ENCODE measurements around the gene MEGF11. TPM values are rescaled to one million over a fixed set of nuclear protein-coding genes. Genes with fewer than 3 reads are reported as not detected.

Gene MEGF11
- total RNA-seq, 1 experiment from 2014 or later: 2.3 TPM

DNA sequence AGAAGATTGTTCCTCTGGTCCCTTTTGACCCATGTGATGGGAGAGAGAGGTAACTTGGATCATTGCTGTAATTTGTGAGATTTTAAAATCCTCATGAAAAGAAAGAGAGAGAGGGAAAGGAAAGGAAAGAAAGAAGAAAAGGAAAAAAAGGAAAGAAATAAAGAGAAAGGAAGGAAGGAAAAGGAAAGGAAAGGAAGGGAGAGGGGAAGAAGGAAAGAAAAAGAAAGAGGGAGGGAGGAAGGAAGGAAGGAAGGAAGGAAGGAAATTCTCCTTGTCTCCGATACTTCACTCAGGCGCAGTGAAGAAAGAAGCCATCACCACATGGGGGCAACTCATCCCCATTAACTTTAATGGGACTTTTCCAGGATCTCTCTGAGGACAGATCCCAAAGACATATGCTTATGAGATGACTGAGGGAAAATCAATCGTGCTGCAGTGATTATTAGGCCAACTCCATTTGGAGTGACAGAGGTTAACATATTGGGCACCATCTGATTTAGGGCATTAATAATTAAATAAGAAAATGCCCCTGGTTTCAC is 123.0 kb downstream of the MEGF11 start:
- DNase-seq (ENCODE audit: low read depth, low spot score): no peak
- intact Hi-C loops (cut with micrococcal nuclease): no loop called here
- Histone ChIP-seq H3K79me2 (ENCODE audit: insufficient read depth, low read length) (no peaks in the 10 kb centered on the region), H4K20me1 (ENCODE audit: insufficient read depth) (no peaks in the 10 kb centered on the region), H3K9me2 (ENCODE audit: insufficient read depth) (no peaks in the 10 kb centered on the region), H3K27me3 (ENCODE audit: insufficient read depth, low read length) (0 out of 2 replicates have a peak, but pooled peaks cover 6% of the 10 kb centered on the region), H3K9me3 (ENCODE audit: control insufficient read depth in 1 of 2, insufficient read depth in 1 of 2, low read depth in 1 of 2, low read length in 2 of 2) (no peaks in the 10 kb centered on the region), H3K4me1 (ENCODE audit: control insufficient read depth in 1 of 2, insufficient read depth in 2 of 2, low read length in 2 of 2) (no peaks in the 10 kb centered on the region), H3K9ac (ENCODE audit: low read length) (no peak overlapping the region), H3K4me2 (ENCODE audit: low read length) (no peak overlapping the region), H2AFZ (ENCODE audit: low read depth, low read length, poor library complexity, severe bottlenecking) (no peak overlapping the region), H3K27ac (ENCODE audit: low read depth, low read length) (no peak overlapping the region), H3K4me3 (replicated peaks in 1 of 2; ENCODE audit: low read depth in 1 of 2, low read length in 2 of 2) (no peak overlapping the region), H3K36me3 (ENCODE audit: control insufficient read depth in 1 of 2, insufficient read depth in 2 of 2, low read length in 2 of 2) (no peaks in the 10 kb centered on the region)
- ATAC-seq: no peak
- BruUV-seq (replicated peaks): no TSS peak
- ChIA-PET POLR2A (no interaction called here), CTCF (no interaction called here), RAD21 (ENCODE audit: low non-redundant PET in 1 of 2, low total read pairs in 2 of 2, uncharacterized antibody in 2 of 2, unreplicated experiment in 2 of 2) (no interaction called here)
- peak; percentile 29 for TF ChIP-seq RAD21 (IDR thresholded peaks at IDR 0.05; ENCODE audit: low read depth)
- TF ChIP-seq, protein P1, sequence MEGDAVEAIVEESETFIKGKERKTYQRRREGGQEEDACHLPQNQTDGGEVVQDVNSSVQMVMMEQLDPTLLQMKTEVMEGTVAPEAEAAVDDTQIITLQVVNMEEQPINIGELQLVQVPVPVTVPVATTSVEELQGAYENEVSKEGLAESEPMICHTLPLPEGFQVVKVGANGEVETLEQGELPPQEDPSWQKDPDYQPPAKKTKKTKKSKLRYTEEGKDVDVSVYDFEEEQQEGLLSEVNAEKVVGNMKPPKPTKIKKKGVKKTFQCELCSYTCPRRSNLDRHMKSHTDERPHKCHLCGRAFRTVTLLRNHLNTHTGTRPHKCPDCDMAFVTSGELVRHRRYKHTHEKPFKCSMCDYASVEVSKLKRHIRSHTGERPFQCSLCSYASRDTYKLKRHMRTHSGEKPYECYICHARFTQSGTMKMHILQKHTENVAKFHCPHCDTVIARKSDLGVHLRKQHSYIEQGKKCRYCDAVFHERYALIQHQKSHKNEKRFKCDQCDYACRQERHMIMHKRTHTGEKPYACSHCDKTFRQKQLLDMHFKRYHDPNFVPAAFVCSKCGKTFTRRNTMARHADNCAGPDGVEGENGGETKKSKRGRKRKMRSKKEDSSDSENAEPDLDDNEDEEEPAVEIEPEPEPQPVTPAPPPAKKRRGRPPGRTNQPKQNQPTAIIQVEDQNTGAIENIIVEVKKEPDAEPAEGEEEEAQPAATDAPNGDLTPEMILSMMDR (IDR thresholded peaks at IDR 0.05 in 2 of 3, conservative IDR thresholded peaks at IDR 0.05 in 1 of 3; ENCODE audit: borderline replicate concordance in 1 of 3, insufficient read depth in 1 of 3, low read depth in 2 of 3, low read length in 2 of 3): 0 out of 6 replicates have a peak, but pooled peaks of 1 of the 3 experiments have one; percentile 4
- no peak for TF ChIP-seq CEBPB (IDR thresholded peaks at IDR 0.05; ENCODE audit: low read depth)

GRCh38 chr15:66129586-66129985 is 124.0 kb downstream of the MEGF11 start:
- Histone ChIP-seq H3K9me3 (ENCODE audit: control insufficient read depth in 1 of 2, insufficient read depth in 1 of 2, low read depth in 1 of 2, low read length in 2 of 2) (no peaks in the 10 kb centered on the region), H4K20me1 (ENCODE audit: insufficient read depth) (no peaks in the 10 kb centered on the region), H3K36me3 (ENCODE audit: control insufficient read depth in 1 of 2, insufficient read depth in 2 of 2, low read length in 2 of 2) (no peaks in the 10 kb centered on the region), H3K27me3 (ENCODE audit: insufficient read depth, low read length) (0 out of 2 replicates have a peak, but pooled peaks cover 6% of the 10 kb centered on the region), H2AFZ (ENCODE audit: low read depth, low read length, poor library complexity, severe bottlenecking) (no peak overlapping the region), H3K4me1 (ENCODE audit: control insufficient read depth in 1 of 2, insufficient read depth in 2 of 2, low read length in 2 of 2) (no peaks in the 10 kb centered on the region), H3K4me2 (ENCODE audit: low read length) (no peak overlapping the region), H3K79me2 (ENCODE audit: insufficient read depth, low read length) (no peaks in the 10 kb centered on the region), H3K27ac (ENCODE audit: low read depth, low read length) (no peak overlapping the region), H3K4me3 (replicated peaks in 1 of 2; ENCODE audit: low read depth in 1 of 2, low read length in 2 of 2) (no peak overlapping the region), H3K9ac (ENCODE audit: low read length) (no peak overlapping the region), H3K9me2 (ENCODE audit: insufficient read depth) (no peaks in the 10 kb centered on the region)
- RAD21 ChIA-PET (ENCODE audit: low non-redundant PET in 1 of 2, low total read pairs in 2 of 2, uncharacterized antibody in 2 of 2, unreplicated experiment in 2 of 2): no interaction called here
- POLR2A ChIA-PET: no interaction called here
- intact Hi-C loops (cut with micrococcal nuclease): no loop called here
- BruUV-seq (replicated peaks): no TSS peak
- CTCF ChIA-PET: no interaction called here
- ATAC-seq (no peak), DNase-seq (ENCODE audit: low read depth, low spot score) (no peak)
- TF ChIP-seq ATF3 (IDR thresholded peaks at IDR 0.05) (no peak), POLR2A (IDR thresholded peaks at IDR 0.05; ENCODE audit: borderline replicate concordance, extremely low read depth, insufficient read depth, insufficient read length) (no peak), SIN3A (IDR thresholded peaks at IDR 0.05; ENCODE audit: low read depth) (no peak), CEBPB (IDR thresholded peaks at IDR 0.05; ENCODE audit: low read depth) (no peak), RAD21 (IDR thresholded peaks at IDR 0.05; ENCODE audit: low read depth) (no peak), FOSL1 (IDR thresholded peaks at IDR 0.05; ENCODE audit: low read depth) (no peak), SP1 (IDR thresholded peaks at IDR 0.05; ENCODE audit: low read depth) (no peak), EZH2 (IDR thresholded peaks at IDR 0.05) (no peak), JUND (IDR thresholded peaks at IDR 0.05) (no peak), ZFX (IDR thresholded peaks at IDR 0.05) (no peak), ELF1 (IDR thresholded peaks at IDR 0.05; ENCODE audit: borderline replicate concordance, low read depth) (no peak)
- TF ChIP-seq, protein P2, sequence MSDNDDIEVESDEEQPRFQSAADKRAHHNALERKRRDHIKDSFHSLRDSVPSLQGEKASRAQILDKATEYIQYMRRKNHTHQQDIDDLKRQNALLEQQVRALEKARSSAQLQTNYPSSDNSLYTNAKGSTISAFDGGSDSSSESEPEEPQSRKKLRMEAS (IDR thresholded peaks at IDR 0.05): no peak
- TF ChIP-seq, protein P3, sequence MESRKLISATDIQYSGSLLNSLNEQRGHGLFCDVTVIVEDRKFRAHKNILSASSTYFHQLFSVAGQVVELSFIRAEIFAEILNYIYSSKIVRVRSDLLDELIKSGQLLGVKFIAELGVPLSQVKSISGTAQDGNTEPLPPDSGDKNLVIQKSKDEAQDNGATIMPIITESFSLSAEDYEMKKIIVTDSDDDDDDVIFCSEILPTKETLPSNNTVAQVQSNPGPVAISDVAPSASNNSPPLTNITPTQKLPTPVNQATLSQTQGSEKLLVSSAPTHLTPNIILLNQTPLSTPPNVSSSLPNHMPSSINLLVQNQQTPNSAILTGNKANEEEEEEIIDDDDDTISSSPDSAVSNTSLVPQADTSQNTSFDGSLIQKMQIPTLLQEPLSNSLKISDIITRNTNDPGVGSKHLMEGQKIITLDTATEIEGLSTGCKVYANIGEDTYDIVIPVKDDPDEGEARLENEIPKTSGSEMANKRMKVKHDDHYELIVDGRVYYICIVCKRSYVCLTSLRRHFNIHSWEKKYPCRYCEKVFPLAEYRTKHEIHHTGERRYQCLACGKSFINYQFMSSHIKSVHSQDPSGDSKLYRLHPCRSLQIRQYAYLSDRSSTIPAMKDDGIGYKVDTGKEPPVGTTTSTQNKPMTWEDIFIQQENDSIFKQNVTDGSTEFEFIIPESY (IDR thresholded peaks at IDR 0.05; ENCODE audit: extremely low read depth, insufficient replicate concordance, low read length): no peak
- TF ChIP-seq, protein P1 (IDR thresholded peaks at IDR 0.05 in 2 of 3, conservative IDR thresholded peaks at IDR 0.05 in 1 of 3; ENCODE audit: borderline replicate concordance in 1 of 3, insufficient read depth in 1 of 3, low read depth in 2 of 3, low read length in 2 of 3): no peak
